NB4 (cell line): ENCODE measurements around the gene ABLIM2.

ENCODE experiments used
- MYC ChIP-seq: IDR thresholded peaks from 2 replicates; pipeline ENCODE4 v1.6.1; 2011; ENCODE audit warnings: low read depth, low read length
- POLR2A ChIP-seq: IDR thresholded peaks from 2 replicates; pipeline ENCODE4 v1.6.1; 2011; ENCODE audit warnings: mild to moderate bottlenecking; ENCODE audit not compliant: insufficient read length; ENCODE audit errors: extremely low read depth
- TF ChIP-seq, protein P1 (sequence below): IDR thresholded peaks from one replicate; pipeline ENCODE4 v1.5.1; 2012; ENCODE audit warnings: low read depth, low read length
- TF ChIP-seq, protein P2 (sequence below): IDR thresholded peaks from 2 replicates; pipeline ENCODE4 v1.6.1; 2011; ENCODE audit warnings: low read depth, low read length

DNA sequence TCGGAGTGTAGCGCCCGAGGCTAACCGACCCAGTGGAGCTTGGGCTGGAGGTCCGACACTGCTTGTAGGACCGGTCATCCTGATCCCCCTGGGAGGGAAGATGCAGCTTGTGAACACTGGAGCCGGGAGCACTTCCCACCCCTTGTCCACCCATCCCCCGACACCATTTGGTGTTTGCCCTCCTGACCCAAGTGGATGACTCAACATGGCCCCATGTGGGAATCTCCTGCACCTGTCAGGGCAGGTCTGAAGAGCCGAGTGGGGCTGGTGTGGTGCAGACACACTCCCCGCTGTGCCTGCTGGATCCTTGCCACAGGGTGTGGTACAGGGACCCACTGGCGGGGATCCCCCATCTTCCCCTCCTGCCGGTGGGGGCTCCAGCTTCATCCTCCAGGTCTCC lies 128.9 kb downstream of the ABLIM2 start:
- TF ChIP-seq, protein P1, sequence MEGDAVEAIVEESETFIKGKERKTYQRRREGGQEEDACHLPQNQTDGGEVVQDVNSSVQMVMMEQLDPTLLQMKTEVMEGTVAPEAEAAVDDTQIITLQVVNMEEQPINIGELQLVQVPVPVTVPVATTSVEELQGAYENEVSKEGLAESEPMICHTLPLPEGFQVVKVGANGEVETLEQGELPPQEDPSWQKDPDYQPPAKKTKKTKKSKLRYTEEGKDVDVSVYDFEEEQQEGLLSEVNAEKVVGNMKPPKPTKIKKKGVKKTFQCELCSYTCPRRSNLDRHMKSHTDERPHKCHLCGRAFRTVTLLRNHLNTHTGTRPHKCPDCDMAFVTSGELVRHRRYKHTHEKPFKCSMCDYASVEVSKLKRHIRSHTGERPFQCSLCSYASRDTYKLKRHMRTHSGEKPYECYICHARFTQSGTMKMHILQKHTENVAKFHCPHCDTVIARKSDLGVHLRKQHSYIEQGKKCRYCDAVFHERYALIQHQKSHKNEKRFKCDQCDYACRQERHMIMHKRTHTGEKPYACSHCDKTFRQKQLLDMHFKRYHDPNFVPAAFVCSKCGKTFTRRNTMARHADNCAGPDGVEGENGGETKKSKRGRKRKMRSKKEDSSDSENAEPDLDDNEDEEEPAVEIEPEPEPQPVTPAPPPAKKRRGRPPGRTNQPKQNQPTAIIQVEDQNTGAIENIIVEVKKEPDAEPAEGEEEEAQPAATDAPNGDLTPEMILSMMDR: no peak
- TF ChIP-seq MYC (no peak), POLR2A (no peak)
- TF ChIP-seq, protein P2, sequence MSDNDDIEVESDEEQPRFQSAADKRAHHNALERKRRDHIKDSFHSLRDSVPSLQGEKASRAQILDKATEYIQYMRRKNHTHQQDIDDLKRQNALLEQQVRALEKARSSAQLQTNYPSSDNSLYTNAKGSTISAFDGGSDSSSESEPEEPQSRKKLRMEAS: no peak
